ENCODE results near the gene OR8H1.

Gene OR8H1

GRCh38 chr11:56292154-56292553 lies at the start of gene OR8H1:
TSS of gene OR8H1 (minus strand) at chr11:56292254. CDS start at chr11:56291062, 1,192 bp downstream.
- DNase-seq (ENCODE audit: low read depth in 3 of 3) = no peak

GRCh38 chr11:56340289-56340688 lies 48.2 kb upstream of the OR8H1 start:
- no peak for DNase-seq (ENCODE audit: low read depth in 3 of 3)

GRCh38 chr11:56333156-56333555 lies 41.1 kb upstream of the OR8H1 start:
- no peak for DNase-seq (ENCODE audit: low read depth in 3 of 3)

- no peak for DNase-seq (ENCODE audit: low read depth in 3 of 3)
Observed at GRCh38 chr11:56331861-56332491, 39.9 kb upstream of the OR8H1 start.

- DNase-seq (ENCODE audit: low read depth in 3 of 3) = no peak
Observed at GRCh38 chr11:56314844-56315243, 22.8 kb upstream of the OR8H1 start, which contains the start of gene OR8K3. TSS of gene OR8K3 (plus strand) at chr11:56315144. CDS start at chr11:56318307, 3,163 bp downstream.

GRCh38 chr11:56307836-56308235 lies 15.8 kb upstream of the OR8H1 start:
- DNase-seq (ENCODE audit: low read depth in 3 of 3) = no peak

GRCh38 chr11:56296898-56297297 lies 4.8 kb upstream of the OR8H1 start:
- no peak for DNase-seq (ENCODE audit: low read depth in 3 of 3)

- no peak for DNase-seq (ENCODE audit: low read depth in 3 of 3)
Observed at GRCh38 chr11:56273854-56274253, 18.2 kb downstream of the OR8H1 start, which contains the start of gene OR5T1. TSS of gene OR5T1 (plus strand) at chr11:56274154. CDS start at chr11:56275639, 1,485 bp downstream.

GRCh38 chr11:56271092-56271491 lies 21.0 kb downstream of the OR8H1 start:
- DNase-seq (ENCODE audit: low read depth in 3 of 3) = no peak

- no peak for DNase-seq (ENCODE audit: low read depth in 3 of 3)
Observed at GRCh38 chr11:56251954-56252353, 40.1 kb downstream of the OR8H1 start, which contains the start of gene OR5T3. TSS of gene OR5T3 (plus strand) at chr11:56252254. CDS start at chr11:56252254, 0 bp downstream.
